Natural killer cell (primary cell): ENCODE data around the gene TMC6. TPM values are rescaled to one million over a fixed set of nuclear protein-coding genes. Genes with fewer than 3 reads are reported as not detected.
A peak's percentile ranks its signal among the peaks of the same experiment; 100 is the strongest.

Experiments used
- ATAC-seq, 3 donors: fragments of 150-1000 bp in 2 of 3; fragments of 200-7000 bp in 1 of 3; cut with Tn5 transposase; 1 replicate in 1 of 3; 2 replicates in 2 of 3; pipeline ENCODE4 v1.10.0; 2021; ENCODE audit warnings: mild to moderate bottlenecking in 2 of 3, moderate library complexity in 2 of 3
- DNase-seq, 2 donors: peaks; one replicate each; pipeline versions ENCODE4 v3.0.0 to v3.0.0-alpha.2; 2013 to 2021; ENCODE audit warnings: mixed read lengths in 1 of 2
- H3K27ac ChIP-seq: one replicate; pipeline ENCODE4 v1.5.1; 2013; ENCODE audit warnings: mild to moderate bottlenecking, low read length
- H3K27me3 ChIP-seq: one replicate; pipeline ENCODE4 v1.6.1; 2013; ENCODE audit warnings: low read length; ENCODE audit not compliant: control insufficient read depth, insufficient read depth
- H3K36me3 ChIP-seq: one replicate; pipeline ENCODE4 v1.6.1; 2013; ENCODE audit warnings: low read length; ENCODE audit not compliant: control insufficient read depth, insufficient read depth
- H3K4me1 ChIP-seq: one replicate; pipeline ENCODE4 v1.6.1; 2013; ENCODE audit warnings: low read length; ENCODE audit not compliant: control insufficient read depth, insufficient read depth
- H3K4me3 ChIP-seq: one replicate; pipeline ENCODE4 v1.5.1; 2013; ENCODE audit warnings: low read length
- H3K9me3 ChIP-seq: one replicate; pipeline ENCODE4 v1.6.1; 2013; ENCODE audit warnings: low read length; ENCODE audit not compliant: control insufficient read depth, insufficient read depth
- H3K27ac Mint-ChIP-seq, 2 donors: one replicate each; pipeline ENCODE4 v1.8.0; 2022; ENCODE audit warnings: mild to moderate bottlenecking in 2 of 2, mixed read lengths in 2 of 2, moderate library complexity in 1 of 2
- H3K27me3 Mint-ChIP-seq, 2 donors: one replicate each; pipeline ENCODE4 v1.8.0; 2022; ENCODE audit warnings: low read depth in 2 of 2, mixed read lengths in 2 of 2
- H3K36me3 Mint-ChIP-seq: one replicate; pipeline ENCODE4 v1.8.0; 2022; ENCODE audit warnings: mixed read lengths
- H3K4me1 Mint-ChIP-seq, 2 donors: one replicate each; pipeline ENCODE4 v1.8.0; 2022; ENCODE audit warnings: mixed read lengths in 2 of 2
- H3K4me3 Mint-ChIP-seq: one replicate; pipeline ENCODE4 v1.8.0; 2022; ENCODE audit warnings: mild to moderate bottlenecking, moderate library complexity, mixed read lengths
- H3K9me3 Mint-ChIP-seq, 2 donors: one replicate each; pipeline ENCODE4 v1.8.0; 2022; ENCODE audit warnings: mixed read lengths in 2 of 2
- CTCF ChIP-seq: fragments of 200-600 bp; IDR thresholded peaks from one replicate; pipeline ENCODE4 v1.8.0; 2022; ENCODE audit warnings: antibody characterized with exemption
- WGBS: methylation state at CpG from one replicate; pipeline ENCODE4 v1.1.7; 2013; ENCODE audit warnings: missing lambda C conversion rate; ENCODE audit not compliant: insufficient coverage; 5-methylcytosine and 5-hydroxymethylcytosine counted together
- intact Hi-C: fragments of 100-400 bp; cut with micrococcal nuclease; formaldehyde crosslinking; loops from one replicate; pipeline ENCODE4 v1.14.2; 2022
- total RNA-seq, 4 donors: library from RNA; stranded (reverse); fragments of 120-200 nt in 1 of 4; gene quantifications; one replicate each; pipeline versions ENCODE4 v1.2.3 to v1.2.4, GENCODE V29; 2013 to 2022

TMC6 gene
- total RNA-seq, 3 donors from 2014 or later (not counting 1 experiment from before 2014, with no cell fraction given), result 653 to 825 (median 687) TPM

GRCh38 chr17:78111016-78111726, 17.4 kb downstream of the TMC6 start:
- Mint-ChIP-seq H3K36me3 (peaks cover 6% of the 10 kb centered on the region), H3K9me3 (no peaks in the 10 kb centered on the region), H3K27ac (peak overlapping the region; percentile 58 to 67), H3K4me3 (no peak overlapping the region), H3K4me1 (peaks cover 35 to 44% of the 10 kb centered on the region in 2 donors), H3K27me3 (no peaks in the 10 kb centered on the region)
- Histone ChIP-seq H3K4me3 (no peak overlapping the region), H3K27me3 (no peaks in the 10 kb centered on the region), H3K36me3 (peaks cover 85% of the 10 kb centered on the region), H3K9me3 (no peaks in the 10 kb centered on the region), H3K27ac (no peak overlapping the region), H3K4me1 (peaks cover 35% of the 10 kb centered on the region)
- no peak for DNase-seq
- no peak for ATAC-seq
- no peak for TF ChIP-seq CTCF
- WGBS, result 90% methylated on average over 19 of the region's 19 CpGs
- intact Hi-C loops, result no loop called here

- no peaks in the 10 kb centered on the region for H3K9me3 Mint-ChIP-seq
- no peaks in the 10 kb centered on the region for H3K9me3 ChIP-seq
- DNase-seq (no peak), ATAC-seq (no peak)
- WGBS, result 95% methylated on average over 22 of the region's 22 CpGs
- H3K27ac Mint-ChIP-seq, result peak overlapping the region; percentile 58 to 67
- H3K4me1 Mint-ChIP-seq, result peaks cover 35 to 44% of the 10 kb centered on the region in 2 donors
- H3K27ac ChIP-seq, result no peak overlapping the region
- H3K36me3 Mint-ChIP-seq, result peaks cover 6% of the 10 kb centered on the region
- no peak for TF ChIP-seq CTCF
- no peak overlapping the region for H3K4me3 ChIP-seq
- intact Hi-C loops, result no loop called here
- H3K4me1 ChIP-seq, result peaks cover 35% of the 10 kb centered on the region
- H3K4me3 Mint-ChIP-seq, result peak overlapping the region; percentile 28
- H3K36me3 ChIP-seq, result peaks cover 83% of the 10 kb centered on the region
- no peaks in the 10 kb centered on the region for H3K27me3 ChIP-seq
- no peaks in the 10 kb centered on the region for H3K27me3 Mint-ChIP-seq
These were observed 18.1 kb downstream of the TMC6 start for GRCh38 chr17:78110363-78111015.

GRCh38 chr17:78109489-78109761, 19.1 kb downstream of the TMC6 start:
- Mint-ChIP-seq H3K4me1 (peaks cover 30 to 37% of the 10 kb centered on the region in 2 donors), H3K36me3 (peaks cover 6% of the 10 kb centered on the region), H3K9me3 (no peaks in the 10 kb centered on the region), H3K27me3 (no peaks in the 10 kb centered on the region), H3K4me3 (no peak overlapping the region), H3K27ac (peak overlapping the region in 1 of 2 donors; percentile 48)
- Histone ChIP-seq H3K4me3 (no peak overlapping the region), H3K9me3 (no peaks in the 10 kb centered on the region), H3K27ac (no peak overlapping the region), H3K27me3 (no peaks in the 10 kb centered on the region), H3K4me1 (peaks cover 24% of the 10 kb centered on the region), H3K36me3 (peaks cover 83% of the 10 kb centered on the region)
- no peak for TF ChIP-seq CTCF
- DNase-seq (no peak), ATAC-seq (no peak)
- intact Hi-C loops, result no loop called here
- WGBS, result 94% methylated on average over 9 of the region's 9 CpGs
